Measurements from ENCODE around the gene SYCN. TPM values are rescaled to one million over a fixed set of nuclear protein-coding genes. Genes with fewer than 3 reads are reported as not detected.

SYCN gene
- total RNA-seq, 2 experiments from 2014 or later: not detected

DNA sequence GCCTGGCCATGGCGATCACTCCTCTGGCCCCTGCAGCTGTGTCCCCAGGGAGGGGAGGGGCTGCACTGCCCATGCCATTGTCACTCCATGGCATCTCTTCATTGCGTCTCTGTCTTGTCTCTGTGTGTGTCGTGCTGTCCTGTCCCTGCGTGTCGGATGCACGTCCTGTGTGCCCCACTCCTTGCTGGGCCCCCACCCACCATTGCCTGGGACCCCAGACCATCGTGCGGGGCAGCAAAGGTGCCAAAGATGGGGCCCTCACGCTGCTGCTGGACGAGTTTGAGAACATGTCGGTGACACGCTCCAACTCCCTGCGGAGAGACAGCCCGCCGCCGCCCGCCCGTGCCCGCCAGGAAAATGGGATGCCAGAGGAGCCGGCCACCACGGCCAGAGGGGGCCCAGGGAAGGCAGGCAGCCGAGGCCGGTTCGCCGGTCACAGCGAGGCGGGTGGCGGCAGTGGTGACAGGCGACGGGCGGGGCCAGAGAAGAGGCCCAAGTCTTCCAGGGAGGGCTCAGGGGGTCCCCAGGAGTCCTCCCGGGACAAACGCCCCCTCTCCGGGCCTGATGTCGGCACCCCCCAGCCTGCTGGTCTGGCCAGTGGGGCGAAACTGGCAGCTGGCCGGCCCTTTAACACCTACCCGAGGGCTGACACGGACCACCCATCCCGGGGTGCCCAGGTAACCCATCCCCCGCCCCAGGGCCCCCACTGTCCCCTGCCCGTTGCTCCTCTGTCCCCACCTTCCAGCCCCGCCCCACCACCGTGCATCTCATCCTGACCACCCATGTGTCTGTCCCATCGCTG is 31.2 kb downstream of the SYCN start:
- H3K36me3 Mint-ChIP-seq (ENCODE audit: low read depth): peaks cover under 1% of the 10 kb centered on the region
- no peak overlapping the region for H3K27ac Mint-ChIP-seq

GRCh38 chr19:39171479-39172465 is 32.3 kb downstream of the SYCN start:
- Mint-ChIP-seq H3K9me3 (no peaks in the 10 kb centered on the region), H3K27ac (no peak overlapping the region), H3K4me3 (no peak overlapping the region), H3K27me3 (ENCODE audit: low read depth) (no peaks in the 10 kb centered on the region), H3K4me1 (ENCODE audit: low read depth) (no peaks in the 10 kb centered on the region), H3K36me3 (ENCODE audit: low read depth) (no peaks in the 10 kb centered on the region)
- intact Hi-C loops (cut with micrococcal nuclease): no loop called here
- no peak for DNase-seq
- CTCF ChIA-PET: no interaction called here

More for the DNA sequence above, 31.2 kb downstream of the SYCN start:
- Mint-ChIP-seq H3K4me3 (no peak overlapping the region), H3K4me1 (ENCODE audit: low read depth) (no peaks in the 10 kb centered on the region), H3K9me3 (no peaks in the 10 kb centered on the region), H3K27me3 (ENCODE audit: low read depth) (no peaks in the 10 kb centered on the region)
- intact Hi-C loops (cut with micrococcal nuclease): no loop called here
- CTCF ChIA-PET: no interaction called here
- no peak for DNase-seq

DNA sequence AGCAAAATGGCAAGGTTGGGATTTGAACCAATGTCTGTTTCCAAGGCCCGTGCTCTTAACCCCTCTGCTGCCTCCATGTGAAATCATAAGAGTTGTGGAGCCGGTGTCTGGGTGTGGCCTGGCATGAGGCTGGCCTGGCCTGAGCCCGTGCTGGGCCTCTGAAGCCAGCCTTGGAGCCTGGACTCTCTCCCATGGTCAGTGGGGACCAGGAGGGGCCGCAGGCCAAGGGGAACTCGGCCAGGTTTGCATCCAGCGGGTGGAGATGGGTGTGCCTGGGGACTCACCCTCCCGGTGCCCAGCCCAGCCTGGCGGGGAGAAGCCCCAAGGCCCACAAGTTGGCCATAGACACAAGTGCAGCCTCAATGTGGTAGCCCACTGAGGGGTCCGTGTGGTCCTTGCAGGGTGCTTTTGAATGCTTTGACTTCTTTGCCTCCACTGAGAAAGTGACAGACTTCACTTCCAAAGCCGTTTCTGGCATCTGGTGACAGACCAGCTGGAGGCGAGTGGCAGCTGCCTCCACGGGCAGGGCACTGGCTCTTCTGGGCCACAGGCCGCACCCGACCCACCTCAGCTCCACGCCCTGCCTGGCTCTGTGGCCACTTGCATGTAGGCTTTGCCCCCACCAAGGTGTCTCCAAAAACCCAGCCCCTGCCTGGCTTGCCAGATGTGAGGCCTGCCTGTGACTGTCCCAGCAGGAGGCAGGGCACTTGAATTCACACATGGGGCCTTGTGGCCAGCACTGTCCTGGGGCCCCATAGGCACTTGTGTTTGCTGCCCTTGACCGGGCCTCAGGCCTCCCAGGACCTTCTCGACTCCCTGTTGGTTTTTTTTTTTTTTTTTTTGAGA is 33.5 kb downstream of the SYCN start:
- Mint-ChIP-seq H3K4me3 (no peak overlapping the region), H3K36me3 (ENCODE audit: low read depth) (no peaks in the 10 kb centered on the region), H3K4me1 (ENCODE audit: low read depth) (no peaks in the 10 kb centered on the region), H3K9me3 (no peaks in the 10 kb centered on the region), H3K27ac (no peak overlapping the region), H3K27me3 (ENCODE audit: low read depth) (no peaks in the 10 kb centered on the region)
- no peak for DNase-seq
- intact Hi-C loops (cut with micrococcal nuclease): no loop called here
- CTCF ChIA-PET: no interaction called here

GRCh38 chr19:39169143-39169810 is 34.8 kb downstream of the SYCN start:
- H3K4me3 Mint-ChIP-seq: no peak overlapping the region
- no peaks in the 10 kb centered on the region for H3K9me3 Mint-ChIP-seq
- no peaks in the 10 kb centered on the region for H3K4me1 Mint-ChIP-seq (ENCODE audit: low read depth)
- no peak overlapping the region for H3K27ac Mint-ChIP-seq
- H3K27me3 Mint-ChIP-seq (ENCODE audit: low read depth): no peaks in the 10 kb centered on the region
- CTCF ChIA-PET: no interaction called here
- H3K36me3 Mint-ChIP-seq (ENCODE audit: low read depth): no peaks in the 10 kb centered on the region
- intact Hi-C loops (cut with micrococcal nuclease): no loop called here
- DNase-seq: no peak

DNA sequence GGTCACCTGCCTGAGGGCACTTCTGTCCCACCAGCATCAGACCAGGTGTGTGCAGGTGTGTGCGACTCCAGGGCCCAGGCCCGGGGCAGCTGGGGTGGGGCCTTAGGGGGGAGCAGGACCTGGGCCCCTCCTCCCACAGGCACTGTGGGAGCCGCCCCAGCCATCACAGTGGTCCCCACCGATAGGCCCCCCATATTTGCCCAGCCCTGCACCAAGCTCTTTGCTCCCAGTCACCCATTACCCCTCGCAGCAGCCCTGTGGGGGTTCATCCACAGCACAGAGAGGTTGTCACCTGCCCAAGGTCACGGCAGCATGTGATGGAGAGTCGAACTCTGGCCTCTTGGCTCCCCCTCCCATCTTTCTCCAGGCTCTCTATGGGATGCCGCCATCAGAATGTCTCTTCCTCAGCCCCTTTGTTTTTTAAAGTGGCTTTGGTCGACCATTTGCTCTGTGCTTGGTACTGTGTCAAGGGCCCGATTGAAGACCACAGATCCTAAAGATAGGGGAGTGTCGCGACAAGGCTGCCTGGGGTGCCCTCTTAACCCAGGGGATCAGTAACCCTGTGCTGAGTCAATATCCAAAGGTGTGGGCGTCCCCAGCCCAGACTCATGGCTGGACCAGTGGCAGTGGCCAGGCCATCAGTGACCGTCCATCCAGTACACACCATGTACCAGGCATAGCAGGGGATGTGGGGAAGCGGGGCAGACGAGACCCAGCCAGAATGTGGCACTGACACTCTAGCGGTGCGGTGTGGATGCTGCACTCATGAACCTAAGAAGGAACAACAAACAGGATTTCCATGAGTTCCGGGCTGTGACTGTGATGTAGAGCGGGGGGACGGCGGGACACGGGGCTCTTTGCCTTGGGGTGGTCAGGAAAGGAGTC is 35.6 kb downstream of the SYCN start:
- no peaks in the 10 kb centered on the region for H3K36me3 Mint-ChIP-seq (ENCODE audit: low read depth)
- H3K4me3 Mint-ChIP-seq: no peak overlapping the region
- H3K4me1 Mint-ChIP-seq (ENCODE audit: low read depth): no peaks in the 10 kb centered on the region
- CTCF ChIA-PET: no interaction called here
- no peak overlapping the region for H3K27ac Mint-ChIP-seq
- H3K27me3 Mint-ChIP-seq (ENCODE audit: low read depth): no peaks in the 10 kb centered on the region
- intact Hi-C loops (cut with micrococcal nuclease): no loop called here
- DNase-seq: no peak
- no peaks in the 10 kb centered on the region for H3K9me3 Mint-ChIP-seq

DNA sequence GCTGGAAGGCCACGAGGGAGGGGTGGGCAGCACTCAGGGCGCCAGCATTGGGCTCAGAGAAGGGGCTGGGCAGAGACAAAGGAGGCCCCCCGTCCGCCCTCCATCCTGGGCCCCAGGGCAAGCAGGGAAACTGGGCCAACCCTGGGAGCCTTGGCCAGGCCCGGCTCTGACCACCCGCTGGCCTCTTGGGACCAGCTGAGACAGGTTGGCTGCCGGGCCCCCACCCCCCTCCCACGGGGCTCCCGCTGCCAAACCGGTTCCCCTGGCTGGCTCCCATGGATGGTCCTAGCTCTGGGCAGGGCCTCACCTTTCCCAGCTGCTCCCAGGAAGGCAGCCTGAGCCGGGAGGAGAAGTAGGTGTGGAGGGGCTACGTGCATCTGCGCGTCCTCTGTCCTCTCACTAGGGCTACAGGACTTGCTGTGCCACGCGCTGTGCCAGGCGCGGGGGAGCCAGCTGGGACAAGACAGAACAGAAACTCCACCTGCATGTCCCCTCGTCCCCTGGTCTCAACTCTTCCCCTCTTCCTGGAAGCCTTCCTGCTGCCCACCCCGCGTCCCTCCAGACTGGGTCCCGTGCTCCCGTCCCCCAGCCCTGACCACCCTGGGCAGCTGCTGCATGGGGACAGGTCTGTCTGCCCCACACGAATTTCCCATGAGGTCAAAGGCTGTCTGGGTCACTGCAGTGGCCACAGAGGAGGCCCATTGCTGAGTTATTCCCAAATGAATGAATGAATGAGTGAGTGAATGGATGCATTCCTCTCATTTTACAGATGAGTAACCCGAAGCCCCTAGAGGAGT is 36.4 kb downstream of the SYCN start:
- Mint-ChIP-seq H3K27ac (no peak overlapping the region), H3K4me1 (ENCODE audit: low read depth) (peaks cover 1% of the 10 kb centered on the region), H3K9me3 (no peaks in the 10 kb centered on the region), H3K36me3 (ENCODE audit: low read depth) (no peaks in the 10 kb centered on the region), H3K4me3 (no peak overlapping the region), H3K27me3 (ENCODE audit: low read depth) (no peaks in the 10 kb centered on the region)
- CTCF ChIA-PET: no interaction called here
- no peak for DNase-seq
- intact Hi-C loops (cut with micrococcal nuclease): no loop called here

DNA sequence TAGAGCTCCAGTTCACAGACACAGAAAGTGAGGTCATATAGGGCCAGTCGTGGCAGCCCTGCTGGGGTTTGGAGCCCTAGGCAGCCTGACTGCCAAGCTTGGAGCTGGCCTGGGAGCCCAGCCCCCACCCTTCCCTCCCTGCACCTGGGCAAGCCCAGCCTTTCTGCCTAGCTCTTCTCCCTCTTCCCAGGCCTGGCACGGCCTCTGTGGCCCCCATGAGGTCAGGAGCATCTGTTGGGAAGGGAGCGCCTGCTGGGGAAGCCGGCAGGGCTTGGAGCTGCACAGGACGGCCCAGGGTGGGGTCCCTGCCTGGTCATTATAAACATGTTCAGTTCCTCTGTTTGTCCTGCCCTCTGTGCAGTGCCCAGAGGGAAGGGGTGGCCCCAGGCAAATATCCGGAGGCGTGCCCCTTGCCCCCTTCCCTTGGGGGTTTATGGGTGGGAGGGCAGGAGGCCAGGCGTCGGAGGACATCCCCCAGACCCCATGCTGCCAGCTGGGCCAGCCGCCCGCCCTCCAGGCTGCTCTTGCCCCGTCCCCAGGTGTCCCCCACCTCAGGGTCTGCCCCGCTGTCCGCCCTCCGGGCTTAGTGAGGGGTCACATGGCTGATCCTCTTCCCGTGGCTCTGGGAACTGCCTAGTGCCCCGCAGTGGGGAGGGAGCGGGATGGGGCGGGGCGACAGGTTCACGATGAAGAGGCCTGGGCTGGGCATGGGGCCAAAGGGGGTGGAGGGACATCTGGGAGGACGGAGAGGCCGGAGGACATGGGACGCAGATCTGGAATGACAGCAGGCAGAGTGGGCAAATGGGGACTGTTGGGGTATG is 37.3 kb downstream of the SYCN start:
- intact Hi-C loops (cut with micrococcal nuclease): no loop called here
- peaks cover 3% of the 10 kb centered on the region for H3K4me1 Mint-ChIP-seq (ENCODE audit: low read depth)
- CTCF ChIA-PET: no interaction called here
- no peak overlapping the region for H3K27ac Mint-ChIP-seq
- no peak overlapping the region for H3K4me3 Mint-ChIP-seq
- no peak for DNase-seq
- H3K27me3 Mint-ChIP-seq (ENCODE audit: low read depth): no peaks in the 10 kb centered on the region
- H3K36me3 Mint-ChIP-seq (ENCODE audit: low read depth): no peaks in the 10 kb centered on the region
- no peaks in the 10 kb centered on the region for H3K9me3 Mint-ChIP-seq

DNA sequence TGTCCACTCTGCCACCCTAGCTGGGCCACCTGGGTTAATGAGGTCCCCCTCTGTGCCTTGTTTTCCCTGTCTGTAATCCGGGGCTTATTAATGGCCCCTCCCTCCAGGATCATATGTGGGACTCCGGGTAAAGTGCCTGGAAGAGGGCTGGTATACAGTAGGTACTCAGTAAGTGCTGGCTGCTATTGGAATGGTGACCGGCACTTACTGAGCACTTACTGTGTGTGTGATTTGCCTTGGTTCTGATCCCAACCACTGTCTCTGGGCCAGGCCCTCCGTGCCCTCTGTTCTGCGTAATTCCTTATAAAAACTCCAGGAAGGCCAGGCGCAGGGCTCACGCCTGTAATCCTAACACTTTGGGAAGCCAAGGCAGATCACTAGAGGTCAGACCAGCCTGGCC is 38.2 kb downstream of the SYCN start:
- Mint-ChIP-seq H3K4me1 (ENCODE audit: low read depth) (peaks cover 3% of the 10 kb centered on the region), H3K36me3 (ENCODE audit: low read depth) (no peaks in the 10 kb centered on the region), H3K4me3 (no peak overlapping the region), H3K9me3 (no peaks in the 10 kb centered on the region), H3K27me3 (ENCODE audit: low read depth) (no peaks in the 10 kb centered on the region), H3K27ac (no peak overlapping the region)
- CTCF ChIA-PET: no interaction called here
- no peak for DNase-seq
- intact Hi-C loops (cut with micrococcal nuclease): no loop called here

DNA sequence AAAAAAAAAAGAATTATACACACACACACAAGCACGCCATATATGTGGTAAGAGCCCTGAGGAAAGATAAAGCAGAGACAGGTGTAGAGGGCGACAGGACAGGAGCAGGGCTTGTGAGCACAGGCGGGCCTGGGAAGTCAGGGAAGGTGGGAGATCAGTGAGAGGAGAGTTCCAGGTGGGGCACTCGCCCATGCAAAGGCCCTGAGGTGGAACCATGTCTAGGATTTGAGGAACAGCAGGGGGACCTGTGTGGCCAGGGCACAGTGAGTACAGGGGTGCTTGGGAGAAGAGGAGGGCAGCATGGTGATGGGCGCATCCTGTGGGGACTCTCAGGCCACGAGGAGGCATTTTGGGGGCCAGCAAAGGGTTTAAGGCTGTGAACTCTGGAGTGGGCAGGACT is 39.8 kb downstream of the SYCN start:
- Mint-ChIP-seq H3K4me1 (ENCODE audit: low read depth) (peaks cover 3% of the 10 kb centered on the region), H3K36me3 (ENCODE audit: low read depth) (no peaks in the 10 kb centered on the region), H3K9me3 (no peaks in the 10 kb centered on the region), H3K27ac (no peak overlapping the region), H3K4me3 (no peak overlapping the region), H3K27me3 (ENCODE audit: low read depth) (no peaks in the 10 kb centered on the region)
- DNase-seq: no peak
- intact Hi-C loops (cut with micrococcal nuclease): no loop called here
- CTCF ChIA-PET: interaction anchor here (0.6 kb wide), 1 partner anchor 41 kb away, joined by 3 read pairs; no protein-coding TSS in a partner anchor

DNA sequence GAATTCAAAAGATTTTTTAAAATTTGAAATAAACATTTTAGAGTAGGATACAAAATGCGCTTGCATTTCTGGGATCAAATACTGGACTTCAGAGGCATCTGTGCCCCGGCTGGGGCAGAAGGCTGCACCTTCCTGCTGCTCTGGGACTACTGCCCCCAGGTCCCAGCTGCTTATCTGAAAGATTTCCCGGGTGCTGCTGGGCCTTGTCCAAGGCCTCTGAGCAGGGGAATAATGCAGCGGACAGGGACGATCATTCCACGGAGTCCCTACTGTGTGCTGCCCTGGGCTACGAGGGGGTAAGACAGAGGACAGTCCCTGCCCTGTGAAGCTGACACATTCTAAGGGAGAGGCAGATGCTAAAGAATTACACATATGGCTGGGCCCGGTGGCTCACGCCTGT is 40.4 kb downstream of the SYCN start:
- no peak overlapping the region for H3K4me3 Mint-ChIP-seq
- no peaks in the 10 kb centered on the region for H3K27me3 Mint-ChIP-seq (ENCODE audit: low read depth)
- no peaks in the 10 kb centered on the region for H3K9me3 Mint-ChIP-seq
- CTCF ChIA-PET: no interaction called here
- H3K27ac Mint-ChIP-seq: no peak overlapping the region
- DNase-seq: no peak
- intact Hi-C loops (cut with micrococcal nuclease): no loop called here
- H3K4me1 Mint-ChIP-seq (ENCODE audit: low read depth): peaks cover 3% of the 10 kb centered on the region
- no peaks in the 10 kb centered on the region for H3K36me3 Mint-ChIP-seq (ENCODE audit: low read depth)

Measured in activated naive CD4-positive, alpha-beta T cell treated with anti-CD3 and anti-CD28 coated beads for 36 hours (primary cell).